ENCODE measurements around the gene NOL12.

- TF ChIP-seq MAX (IDR thresholded peaks at IDR 0.05; ENCODE audit: low read depth, low read length): no peak
- TF ChIP-seq CTCF (IDR thresholded peaks at IDR 0.05; ENCODE audit: low read depth, low read length): no peak
- no peak for TF ChIP-seq POLR2A (IDR thresholded peaks at IDR 0.05; ENCODE audit: extremely low read depth, insufficient read length)
- TF ChIP-seq MYC (IDR thresholded peaks at IDR 0.05; ENCODE audit: low read depth, low read length): no peak
Measured at GRCh38 chr22:37669586-37669985, 16.6 kb upstream of the NOL12 start.

Data from NB4 (cell line).